ENCODE measurements around the gene GULP1.

Gene GULP1

GRCh38 chr2:188440849-188441248, 149.2 kb downstream of the GULP1 start:
- no peak for TF ChIP-seq TEAD4 (IDR thresholded peaks at IDR 0.05)
- no peak for TF ChIP-seq EP300 (IDR thresholded peaks at IDR 0.05; ENCODE audit: borderline replicate concordance)
- TF ChIP-seq RAD21 (IDR thresholded peaks at IDR 0.05; ENCODE audit: low read depth): no peak

- TF ChIP-seq ZBTB7A (IDR thresholded peaks at IDR 0.05; ENCODE audit: low read depth) (no peak), CEBPB (IDR thresholded peaks at IDR 0.05) (no peak), TAF1 (IDR thresholded peaks at IDR 0.05; ENCODE audit: low read depth) (no peak), CREB1 (IDR thresholded peaks at IDR 0.05; ENCODE audit: low read depth) (no peak), EGR1 (IDR thresholded peaks at IDR 0.05) (no peak), YY1 (IDR thresholded peaks at IDR 0.05; ENCODE audit: low read depth) (no peak), TCF12 (IDR thresholded peaks at IDR 0.05; ENCODE audit: low read depth) (no peak), EP300 (IDR thresholded peaks at IDR 0.05; ENCODE audit: borderline replicate concordance) (no peak), NFIC (IDR thresholded peaks at IDR 0.05) (no peak), FOXM1 (IDR thresholded peaks at IDR 0.05; ENCODE audit: borderline replicate concordance, low read depth) (no peak)
- TF ChIP-seq, protein P1, sequence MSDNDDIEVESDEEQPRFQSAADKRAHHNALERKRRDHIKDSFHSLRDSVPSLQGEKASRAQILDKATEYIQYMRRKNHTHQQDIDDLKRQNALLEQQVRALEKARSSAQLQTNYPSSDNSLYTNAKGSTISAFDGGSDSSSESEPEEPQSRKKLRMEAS (IDR thresholded peaks at IDR 0.05): no peak
- TF ChIP-seq, protein P2, sequence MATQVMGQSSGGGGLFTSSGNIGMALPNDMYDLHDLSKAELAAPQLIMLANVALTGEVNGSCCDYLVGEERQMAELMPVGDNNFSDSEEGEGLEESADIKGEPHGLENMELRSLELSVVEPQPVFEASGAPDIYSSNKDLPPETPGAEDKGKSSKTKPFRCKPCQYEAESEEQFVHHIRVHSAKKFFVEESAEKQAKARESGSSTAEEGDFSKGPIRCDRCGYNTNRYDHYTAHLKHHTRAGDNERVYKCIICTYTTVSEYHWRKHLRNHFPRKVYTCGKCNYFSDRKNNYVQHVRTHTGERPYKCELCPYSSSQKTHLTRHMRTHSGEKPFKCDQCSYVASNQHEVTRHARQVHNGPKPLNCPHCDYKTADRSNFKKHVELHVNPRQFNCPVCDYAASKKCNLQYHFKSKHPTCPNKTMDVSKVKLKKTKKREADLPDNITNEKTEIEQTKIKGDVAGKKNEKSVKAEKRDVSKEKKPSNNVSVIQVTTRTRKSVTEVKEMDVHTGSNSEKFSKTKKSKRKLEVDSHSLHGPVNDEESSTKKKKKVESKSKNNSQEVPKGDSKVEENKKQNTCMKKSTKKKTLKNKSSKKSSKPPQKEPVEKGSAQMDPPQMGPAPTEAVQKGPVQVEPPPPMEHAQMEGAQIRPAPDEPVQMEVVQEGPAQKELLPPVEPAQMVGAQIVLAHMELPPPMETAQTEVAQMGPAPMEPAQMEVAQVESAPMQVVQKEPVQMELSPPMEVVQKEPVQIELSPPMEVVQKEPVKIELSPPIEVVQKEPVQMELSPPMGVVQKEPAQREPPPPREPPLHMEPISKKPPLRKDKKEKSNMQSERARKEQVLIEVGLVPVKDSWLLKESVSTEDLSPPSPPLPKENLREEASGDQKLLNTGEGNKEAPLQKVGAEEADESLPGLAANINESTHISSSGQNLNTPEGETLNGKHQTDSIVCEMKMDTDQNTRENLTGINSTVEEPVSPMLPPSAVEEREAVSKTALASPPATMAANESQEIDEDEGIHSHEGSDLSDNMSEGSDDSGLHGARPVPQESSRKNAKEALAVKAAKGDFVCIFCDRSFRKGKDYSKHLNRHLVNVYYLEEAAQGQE (IDR thresholded peaks at IDR 0.05; ENCODE audit: low read depth): no peak
Observed at GRCh38 chr2:188441288-188441947, 149.7 kb downstream of the GULP1 start.

GRCh38 chr2:188443207-188443606, 151.5 kb downstream of the GULP1 start:
- TF ChIP-seq NFIC (IDR thresholded peaks at IDR 0.05): no peak
- TF ChIP-seq ZBTB7A (IDR thresholded peaks at IDR 0.05; ENCODE audit: low read depth): no peak
- TF ChIP-seq, protein P2 (IDR thresholded peaks at IDR 0.05; ENCODE audit: low read depth): no peak
- no peak for TF ChIP-seq TAF1 (IDR thresholded peaks at IDR 0.05; ENCODE audit: low read depth)
- no peak for TF ChIP-seq TEAD4 (IDR thresholded peaks at IDR 0.05)
- no peak for TF ChIP-seq EP300 (IDR thresholded peaks at IDR 0.05; ENCODE audit: borderline replicate concordance)
- TF ChIP-seq EGR1 (IDR thresholded peaks at IDR 0.05): no peak
- TF ChIP-seq FOXM1 (IDR thresholded peaks at IDR 0.05; ENCODE audit: borderline replicate concordance, low read depth): no peak
- TF ChIP-seq TCF12 (IDR thresholded peaks at IDR 0.05; ENCODE audit: low read depth): no peak
- TF ChIP-seq, protein P3, sequence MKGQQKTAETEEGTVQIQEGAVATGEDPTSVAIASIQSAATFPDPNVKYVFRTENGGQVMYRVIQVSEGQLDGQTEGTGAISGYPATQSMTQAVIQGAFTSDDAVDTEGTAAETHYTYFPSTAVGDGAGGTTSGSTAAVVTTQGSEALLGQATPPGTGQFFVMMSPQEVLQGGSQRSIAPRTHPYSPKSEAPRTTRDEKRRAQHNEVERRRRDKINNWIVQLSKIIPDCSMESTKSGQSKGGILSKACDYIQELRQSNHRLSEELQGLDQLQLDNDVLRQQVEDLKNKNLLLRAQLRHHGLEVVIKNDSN (IDR thresholded peaks at IDR 0.05): no peak
- no peak for TF ChIP-seq CREB1 (IDR thresholded peaks at IDR 0.05; ENCODE audit: low read depth)
- TF ChIP-seq CEBPB (IDR thresholded peaks at IDR 0.05): no peak
- TF ChIP-seq, protein P1 (IDR thresholded peaks at IDR 0.05): no peak
- no peak for TF ChIP-seq RAD21 (IDR thresholded peaks at IDR 0.05; ENCODE audit: low read depth)
- no peak for TF ChIP-seq YY1 (IDR thresholded peaks at IDR 0.05; ENCODE audit: low read depth)

- TF ChIP-seq CEBPB (IDR thresholded peaks at IDR 0.05): no peak
- no peak for TF ChIP-seq TCF12 (IDR thresholded peaks at IDR 0.05; ENCODE audit: low read depth)
- TF ChIP-seq TAF1 (IDR thresholded peaks at IDR 0.05; ENCODE audit: low read depth): no peak
- no peak for TF ChIP-seq NFIC (IDR thresholded peaks at IDR 0.05)
- TF ChIP-seq YY1 (IDR thresholded peaks at IDR 0.05; ENCODE audit: low read depth): no peak
- TF ChIP-seq ZBTB7A (IDR thresholded peaks at IDR 0.05; ENCODE audit: low read depth): no peak
- TF ChIP-seq FOXM1 (IDR thresholded peaks at IDR 0.05; ENCODE audit: borderline replicate concordance, low read depth): no peak
- TF ChIP-seq TEAD4 (IDR thresholded peaks at IDR 0.05): no peak
- TF ChIP-seq, protein P3 (IDR thresholded peaks at IDR 0.05): no peak
Observed at GRCh38 chr2:188444106-188444835, 152.6 kb downstream of the GULP1 start.

DNA sequence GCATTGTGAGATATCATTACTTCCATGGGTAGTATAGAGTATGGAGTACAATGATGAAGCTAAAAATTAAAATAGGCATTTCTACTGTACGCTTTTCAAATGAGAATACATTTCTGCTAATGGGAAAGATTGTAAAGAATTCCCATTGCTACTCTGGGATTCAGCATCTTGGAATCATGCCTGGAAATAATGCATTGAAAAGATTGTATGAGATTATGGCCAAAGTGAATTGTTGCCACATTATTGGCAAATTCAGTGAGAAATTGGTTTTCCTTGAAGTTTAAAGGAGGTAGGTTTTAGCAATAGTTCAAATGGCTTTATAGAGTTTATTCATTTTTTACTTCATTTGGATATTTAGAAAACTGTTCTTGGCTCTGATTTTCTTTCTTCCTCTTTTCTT, 157.9 kb downstream of the GULP1 start:
- TF ChIP-seq ZBTB7A (IDR thresholded peaks at IDR 0.05; ENCODE audit: low read depth): no peak
- TF ChIP-seq EGR1 (IDR thresholded peaks at IDR 0.05): no peak
- TF ChIP-seq, protein P3 (IDR thresholded peaks at IDR 0.05): no peak

Data from Ishikawa (cell line).